Fibroblast of lung (primary cell): ENCODE measurements around the gene ABHD15.

Source experiments
- EZH2 ChIP-seq: IDR thresholded peaks from 2 replicates; pipeline ENCODE4 v1.5.1; 2012; ENCODE audit warnings: low read length, control low read depth, mild to moderate bottlenecking; ENCODE audit errors: missing control alignments
- TF ChIP-seq, protein P1 (sequence below), 2 donors: IDR thresholded peaks in 1 of 2; conservative IDR thresholded peaks in 1 of 2; 1 replicate in 1 of 2; 2 replicates in 1 of 2; pipeline ENCODE4 v1.5.1; 2011 to 2012; ENCODE audit warnings: low read length in 2 of 2, control low read depth in 1 of 2, inconsistent platforms in 1 of 2, low read depth in 1 of 2, mild to moderate bottlenecking in 1 of 2

DNA sequence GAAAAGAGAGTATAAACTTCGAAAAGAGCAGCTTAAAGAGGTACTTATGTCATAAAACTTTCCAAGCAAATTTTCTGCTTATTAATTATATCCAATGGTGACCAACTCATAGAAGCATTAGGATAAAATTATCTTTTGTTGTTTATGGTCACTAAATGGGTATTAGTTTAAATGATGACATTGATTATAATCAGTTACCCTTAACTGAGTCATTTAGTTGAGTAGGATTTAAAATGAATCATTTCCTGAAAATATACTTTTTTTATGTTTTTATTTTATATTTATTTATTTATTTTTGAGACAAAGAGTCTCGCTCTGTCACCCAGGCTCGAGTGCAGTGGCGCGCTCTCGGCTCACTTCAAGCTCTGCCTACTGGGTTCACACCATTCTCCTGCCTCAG is 55.9 kb downstream of the ABHD15 start:
- TF ChIP-seq, protein P1, sequence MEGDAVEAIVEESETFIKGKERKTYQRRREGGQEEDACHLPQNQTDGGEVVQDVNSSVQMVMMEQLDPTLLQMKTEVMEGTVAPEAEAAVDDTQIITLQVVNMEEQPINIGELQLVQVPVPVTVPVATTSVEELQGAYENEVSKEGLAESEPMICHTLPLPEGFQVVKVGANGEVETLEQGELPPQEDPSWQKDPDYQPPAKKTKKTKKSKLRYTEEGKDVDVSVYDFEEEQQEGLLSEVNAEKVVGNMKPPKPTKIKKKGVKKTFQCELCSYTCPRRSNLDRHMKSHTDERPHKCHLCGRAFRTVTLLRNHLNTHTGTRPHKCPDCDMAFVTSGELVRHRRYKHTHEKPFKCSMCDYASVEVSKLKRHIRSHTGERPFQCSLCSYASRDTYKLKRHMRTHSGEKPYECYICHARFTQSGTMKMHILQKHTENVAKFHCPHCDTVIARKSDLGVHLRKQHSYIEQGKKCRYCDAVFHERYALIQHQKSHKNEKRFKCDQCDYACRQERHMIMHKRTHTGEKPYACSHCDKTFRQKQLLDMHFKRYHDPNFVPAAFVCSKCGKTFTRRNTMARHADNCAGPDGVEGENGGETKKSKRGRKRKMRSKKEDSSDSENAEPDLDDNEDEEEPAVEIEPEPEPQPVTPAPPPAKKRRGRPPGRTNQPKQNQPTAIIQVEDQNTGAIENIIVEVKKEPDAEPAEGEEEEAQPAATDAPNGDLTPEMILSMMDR (conservative IDR thresholded peaks at IDR 0.05 in 1 of 2, IDR thresholded peaks at IDR 0.05 in 1 of 2; ENCODE audit: low read depth in 1 of 2, low read length in 2 of 2): no peak
- TF ChIP-seq EZH2: no peak
